AG08396 (cell line): ENCODE data around the gene B4GAT1.
"Not testable (repeated sequence)": the region's sequence is repeated elsewhere in the genome, so short reads cannot be mapped to it uniquely, and the experiment has no call there.

ENCODE experiments used
- DNase-seq: peaks from one replicate; pipeline ENCODE4 v3.0.0; 2012; ENCODE audit warnings: low spot score, mixed read lengths

The B4GAT1 gene

DNA sequence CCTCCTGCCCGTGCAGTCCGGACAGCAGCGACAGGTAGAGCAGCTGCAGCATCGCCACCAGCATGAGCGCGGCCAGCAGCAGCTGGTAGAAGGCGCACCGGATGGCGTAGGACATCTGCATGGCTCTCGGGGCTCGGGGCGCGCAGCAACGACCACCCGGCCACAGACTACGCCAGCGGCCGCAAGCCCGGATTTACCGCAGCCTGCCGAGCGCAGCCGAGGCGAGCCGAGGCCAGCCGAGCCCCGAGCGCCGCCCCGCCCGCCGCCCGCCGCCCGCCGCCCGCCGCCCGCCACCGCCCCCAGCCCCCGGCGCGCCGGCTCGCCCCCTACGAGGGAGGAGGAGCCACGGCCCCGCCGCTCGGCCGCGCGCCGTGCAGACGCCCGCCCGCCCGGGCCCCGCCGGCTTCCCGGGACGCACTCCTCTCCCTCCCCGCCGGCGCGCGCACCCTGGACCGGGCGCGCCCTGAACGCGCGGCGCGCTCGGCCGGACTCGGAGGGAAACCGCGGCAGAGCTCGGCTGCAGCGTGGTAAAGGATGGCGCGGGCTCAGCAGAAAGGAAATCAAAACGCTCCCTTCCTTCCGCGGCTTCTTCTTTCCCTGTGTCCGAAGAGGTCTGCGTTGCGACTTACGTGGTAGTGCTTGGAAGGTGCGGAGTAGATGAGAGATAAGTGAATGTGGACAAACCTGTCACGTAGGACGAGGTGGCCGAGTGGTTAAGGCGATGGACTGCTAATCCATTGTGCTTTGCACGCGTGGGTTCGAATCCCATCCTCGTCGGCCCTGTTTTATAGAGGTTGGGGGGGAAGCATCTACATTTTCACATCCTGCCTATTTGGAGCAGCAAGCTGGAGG lies at the start of gene B4GAT1:
TSS of gene B4GAT1 (minus strand) at position 205 of the 852 bp plus-strand sequence. CDS start at position 121, 84 bp downstream.
- peak; percentile 83 for DNase-seq

DNA sequence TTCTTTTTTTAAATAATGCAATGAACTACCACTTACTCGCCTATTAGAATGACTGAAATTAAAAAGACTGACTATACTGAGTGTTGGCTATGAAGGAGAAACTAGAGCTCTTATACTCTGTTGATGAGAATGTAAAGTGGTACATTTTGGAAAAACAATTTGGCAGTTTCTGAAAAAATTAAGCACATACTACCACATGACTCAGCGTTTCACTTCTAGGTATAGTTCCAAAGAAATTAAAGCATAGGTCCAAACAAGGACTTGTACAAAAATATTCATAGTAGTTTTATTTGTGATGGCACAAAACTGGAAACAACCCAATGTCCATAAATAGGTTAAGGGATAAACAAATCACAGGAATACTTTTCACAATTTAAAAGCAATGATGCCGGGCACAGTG lies 46.5 kb upstream of the B4GAT1 start:
- no peak for DNase-seq

DNA sequence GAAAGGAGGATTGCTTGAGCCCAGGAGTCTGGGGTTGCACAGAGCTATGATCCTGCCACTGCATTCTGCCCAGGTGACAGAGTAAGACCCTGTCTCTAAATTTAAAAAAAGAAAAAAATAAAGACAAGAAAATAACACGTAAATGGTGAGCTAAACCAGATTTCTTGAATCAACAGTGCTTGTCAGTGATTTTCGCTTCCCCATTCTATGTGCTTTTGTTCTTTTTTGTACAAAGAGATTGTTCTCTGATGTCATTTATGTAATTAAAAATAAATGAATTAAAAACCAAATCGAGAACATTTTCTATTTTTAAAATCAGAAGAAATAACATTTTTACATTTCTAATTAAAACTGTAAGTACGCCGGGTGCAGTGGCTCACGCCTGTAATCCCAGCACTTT lies 43.9 kb upstream of the B4GAT1 start:
- no peak for DNase-seq

DNA sequence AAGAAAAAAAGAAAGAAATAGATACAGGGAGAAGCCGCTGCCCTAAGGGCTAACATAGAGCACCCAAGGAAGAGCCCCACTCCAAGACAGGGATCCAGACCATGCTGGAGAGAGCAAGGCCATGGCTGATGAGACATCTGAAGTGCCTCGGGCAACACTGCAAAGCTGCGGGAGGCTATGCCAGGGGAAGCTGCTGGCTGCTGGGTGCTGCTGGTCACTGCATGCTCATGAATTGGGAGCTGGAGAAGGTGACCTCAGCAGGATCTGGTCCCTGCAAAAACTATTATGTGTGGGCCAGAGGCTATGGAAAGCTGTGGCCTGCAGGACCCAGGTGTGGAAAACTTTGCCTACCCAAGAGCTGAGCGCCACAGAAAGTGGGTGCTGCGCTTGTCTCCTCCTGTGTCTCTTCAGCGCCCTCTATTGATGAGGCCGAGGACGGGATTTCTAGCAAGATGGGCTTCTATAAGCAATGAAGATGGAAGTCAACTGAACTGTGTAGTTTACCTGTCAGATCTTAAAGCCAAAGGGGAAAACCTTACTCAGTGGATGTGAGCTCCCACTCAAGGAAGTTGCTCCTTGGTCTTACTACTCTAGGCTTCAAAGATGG lies 41.5 kb upstream of the B4GAT1 start:
- peak; percentile 67 for DNase-seq

DNA sequence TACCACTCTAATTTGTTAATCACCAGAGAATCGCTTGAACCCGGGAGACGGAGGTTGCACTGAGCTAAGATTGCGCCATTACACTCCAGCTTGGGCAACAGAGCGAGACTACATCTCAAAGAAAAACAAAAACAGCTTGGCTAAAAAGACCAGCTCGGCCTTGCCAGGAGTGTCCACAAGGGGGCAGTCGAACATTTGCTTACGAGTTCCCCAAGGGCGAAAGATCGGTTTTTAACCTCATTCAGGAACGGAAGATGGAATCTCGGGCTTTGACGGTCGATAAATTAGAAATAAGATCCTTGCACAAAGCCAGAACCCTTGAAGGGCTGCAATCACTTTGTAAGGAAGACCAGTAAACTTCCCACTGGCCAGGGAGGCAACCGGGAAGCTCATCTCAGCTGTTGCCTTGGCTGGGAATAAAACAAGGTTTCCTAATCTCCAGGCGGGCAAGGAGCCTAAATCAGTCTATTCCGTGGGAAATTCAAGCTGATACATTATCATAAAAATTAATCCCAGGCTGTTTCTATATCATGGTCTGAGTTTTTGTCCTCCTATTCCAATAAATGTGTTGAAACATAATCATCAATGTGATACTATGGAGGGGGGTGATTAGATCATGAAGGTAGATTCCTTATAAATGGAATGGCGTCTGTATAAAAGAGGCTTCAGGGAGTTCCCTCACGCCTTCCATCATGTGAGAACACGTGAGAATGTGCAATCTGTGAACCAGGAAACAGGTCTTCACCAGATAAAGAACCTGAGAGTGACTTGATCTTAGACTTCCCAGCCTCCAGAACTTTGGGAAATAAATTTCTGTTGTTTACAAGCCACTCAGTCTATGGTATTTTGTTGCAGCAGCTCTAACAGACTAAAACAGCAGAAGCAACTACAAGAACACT lies 39.0 kb upstream of the B4GAT1 start:
- DNase-seq, result peak; percentile 74

GRCh38 chr11:66384316-66384715 lies 36.9 kb upstream of the B4GAT1 start:
- DNase-seq, result not testable (repeated sequence)

GRCh38 chr11:66380264-66380663 lies 32.8 kb upstream of the B4GAT1 start:
- not testable (repeated sequence) for DNase-seq

DNA sequence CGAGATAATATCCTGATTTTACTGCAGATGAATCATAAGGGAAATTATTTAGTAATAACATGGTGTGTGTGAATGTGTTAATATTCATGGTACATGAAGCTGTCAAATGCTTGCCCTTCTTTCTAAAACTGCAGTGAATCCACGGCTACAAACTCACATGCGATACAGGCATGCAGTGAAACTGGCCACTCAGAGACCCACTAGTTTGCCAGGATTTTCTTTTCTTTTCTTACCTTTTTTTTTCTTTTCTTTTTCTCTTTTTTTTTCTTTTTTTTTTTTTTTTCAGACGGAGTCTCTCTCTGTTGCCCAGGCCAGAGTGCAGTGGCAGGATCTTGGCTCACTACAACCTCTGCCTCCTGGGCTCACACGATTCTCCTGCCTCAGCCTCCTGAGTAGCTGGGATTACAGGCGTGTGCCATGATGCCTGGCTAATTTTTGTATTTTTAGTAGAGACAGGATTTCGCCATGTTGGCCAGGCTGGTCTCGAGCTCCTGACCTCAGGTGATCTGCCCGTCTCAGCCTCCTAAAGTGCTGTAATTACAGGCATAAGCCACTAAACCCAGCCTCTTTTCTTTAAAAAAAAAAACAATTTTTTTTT lies 26.4 kb upstream of the B4GAT1 start:
- DNase-seq, result not testable (repeated sequence)

- no peak for DNase-seq
Observed at GRCh38 chr11:66373265-66373664, 25.8 kb upstream of the B4GAT1 start.

DNA sequence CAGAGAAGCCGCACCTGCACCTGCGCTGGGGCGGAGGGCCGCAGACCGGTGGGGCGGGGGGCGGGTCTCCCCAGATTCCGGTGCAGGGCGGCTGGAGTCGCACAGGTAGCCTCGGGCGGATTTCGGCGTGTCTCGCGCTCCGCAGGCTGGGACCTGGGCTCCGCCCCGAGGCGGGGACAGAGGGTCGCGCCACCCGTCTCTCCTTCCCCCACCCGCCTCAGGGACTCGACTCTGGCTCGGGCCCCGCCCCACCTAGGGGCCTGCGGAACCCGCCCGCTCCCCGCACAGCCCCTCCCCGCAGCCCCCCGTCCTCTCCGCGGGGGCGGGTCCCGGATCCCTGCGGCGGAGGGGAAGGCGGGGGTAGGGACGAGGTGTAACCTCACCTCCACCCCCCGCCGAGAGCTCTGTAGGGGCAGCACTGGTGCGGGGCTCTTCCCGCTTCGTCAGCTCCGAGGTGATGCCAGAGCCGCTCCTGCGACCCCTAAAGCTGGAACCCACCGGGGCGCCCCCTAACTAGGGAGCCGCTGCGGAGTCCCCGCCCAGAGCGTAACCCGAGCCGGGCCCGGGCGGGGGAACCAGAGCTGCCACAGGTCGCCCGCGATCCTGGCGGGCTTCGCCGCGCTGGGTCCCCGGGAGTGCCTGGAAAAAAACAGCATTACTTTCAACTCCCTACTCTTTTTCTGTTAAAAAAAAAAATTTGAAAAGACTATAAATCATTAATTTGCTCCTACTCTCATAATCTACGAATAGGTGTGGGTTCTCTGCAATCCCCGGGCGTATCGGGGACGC lies 24.4 kb upstream of the B4GAT1 start, which contains the start of gene SLC29A2:
TSS of gene SLC29A2 (minus strand) at position 134 of the 789 bp plus-strand sequence. CDS start 169 bp downstream, outside the sequence.
- peak; percentile 33 for DNase-seq

- no peak for DNase-seq
Observed at GRCh38 chr11:66369073-66369894, 21.9 kb upstream of the B4GAT1 start.

DNA sequence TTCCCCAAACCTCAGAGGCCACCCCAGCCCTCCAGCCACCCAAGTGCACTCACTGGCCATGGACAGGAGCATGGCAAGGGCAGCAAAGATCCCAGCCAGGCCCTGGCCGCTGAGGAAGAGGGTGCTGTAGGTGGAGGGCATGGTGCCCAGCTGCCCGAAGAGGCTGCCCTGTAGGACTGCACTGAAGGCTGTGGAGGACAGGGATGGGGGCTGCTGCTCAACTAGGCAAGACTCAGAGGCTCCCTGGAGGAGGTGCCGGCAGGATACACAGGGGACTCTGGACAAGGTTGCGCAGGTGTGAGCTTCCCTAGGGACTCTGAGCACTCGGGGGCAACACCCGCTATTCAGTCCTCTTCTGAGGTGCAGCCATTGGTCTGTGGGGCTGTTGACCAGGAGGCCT lies 21.1 kb upstream of the B4GAT1 start:
- no peak for DNase-seq

- DNase-seq, result peak; percentile 4
Observed at GRCh38 chr11:66367561-66368312, 20.3 kb upstream of the B4GAT1 start.

GRCh38 chr11:66366844-66367477 lies 19.5 kb upstream of the B4GAT1 start:
- DNase-seq, result peak; percentile 2

GRCh38 chr11:66365711-66366619 lies 18.5 kb upstream of the B4GAT1 start:
- DNase-seq, result peak; percentile 4

GRCh38 chr11:66365166-66365565 lies 17.7 kb upstream of the B4GAT1 start:
- no peak for DNase-seq

- DNase-seq, result peak; percentile 60
Observed at GRCh38 chr11:66363805-66364535, 16.5 kb upstream of the B4GAT1 start.
